ENCODE results near the gene MAF. TPM values are rescaled to one million over a fixed set of nuclear protein-coding genes. Genes with fewer than 3 reads are reported as not detected.

Gene MAF
- total and polyA plus RNA-seq, 9 of the 15 experiments (the other 6 are each of a cell fraction or from before 2014, with no cell fraction given), result 0.01 to 0.18 TPM; not detected in 7

DNA sequence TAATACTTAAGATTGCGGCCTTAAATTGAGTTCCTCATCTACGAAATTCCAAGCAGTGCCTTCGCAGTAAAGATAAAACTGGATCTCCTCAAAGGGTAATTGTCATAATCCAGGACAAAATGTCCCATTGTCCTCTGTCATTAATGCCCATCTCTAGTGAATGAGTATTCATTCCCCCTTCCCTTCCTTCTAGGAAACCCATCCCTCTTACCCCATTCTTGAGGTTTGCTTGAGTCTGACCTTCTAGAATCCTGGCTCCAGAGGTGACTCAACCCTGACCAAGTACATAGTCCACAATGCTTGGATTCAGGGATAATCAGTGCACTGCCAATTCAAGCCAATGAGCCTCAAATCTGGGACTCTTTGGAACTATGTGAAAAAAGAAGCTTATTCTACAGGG lies 47.0 kb upstream of the MAF start (continued):
- TF ChIP-seq, protein P1, sequence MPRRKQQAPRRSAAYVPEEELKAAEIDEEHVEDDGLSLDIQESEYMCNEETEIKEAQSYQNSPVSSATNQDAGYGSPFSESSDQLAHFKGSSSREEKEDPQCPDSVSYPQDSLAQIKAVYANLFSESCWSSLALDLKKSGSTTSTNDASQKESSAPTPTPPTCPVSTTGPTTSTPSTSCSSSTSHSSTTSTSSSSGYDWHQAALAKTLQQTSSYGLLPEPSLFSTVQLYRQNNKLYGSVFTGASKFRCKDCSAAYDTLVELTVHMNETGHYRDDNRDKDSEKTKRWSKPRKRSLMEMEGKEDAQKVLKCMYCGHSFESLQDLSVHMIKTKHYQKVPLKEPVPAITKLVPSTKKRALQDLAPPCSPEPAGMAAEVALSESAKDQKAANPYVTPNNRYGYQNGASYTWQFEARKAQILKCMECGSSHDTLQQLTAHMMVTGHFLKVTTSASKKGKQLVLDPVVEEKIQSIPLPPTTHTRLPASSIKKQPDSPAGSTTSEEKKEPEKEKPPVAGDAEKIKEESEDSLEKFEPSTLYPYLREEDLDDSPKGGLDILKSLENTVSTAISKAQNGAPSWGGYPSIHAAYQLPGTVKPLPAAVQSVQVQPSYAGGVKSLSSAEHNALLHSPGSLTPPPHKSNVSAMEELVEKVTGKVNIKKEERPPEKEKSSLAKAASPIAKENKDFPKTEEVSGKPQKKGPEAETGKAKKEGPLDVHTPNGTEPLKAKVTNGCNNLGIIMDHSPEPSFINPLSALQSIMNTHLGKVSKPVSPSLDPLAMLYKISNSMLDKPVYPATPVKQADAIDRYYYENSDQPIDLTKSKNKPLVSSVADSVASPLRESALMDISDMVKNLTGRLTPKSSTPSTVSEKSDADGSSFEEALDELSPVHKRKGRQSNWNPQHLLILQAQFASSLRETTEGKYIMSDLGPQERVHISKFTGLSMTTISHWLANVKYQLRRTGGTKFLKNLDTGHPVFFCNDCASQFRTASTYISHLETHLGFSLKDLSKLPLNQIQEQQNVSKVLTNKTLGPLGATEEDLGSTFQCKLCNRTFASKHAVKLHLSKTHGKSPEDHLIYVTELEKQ (CRISPR knock-in tag; IDR thresholded peaks at IDR 0.05), result no peak

DNA sequence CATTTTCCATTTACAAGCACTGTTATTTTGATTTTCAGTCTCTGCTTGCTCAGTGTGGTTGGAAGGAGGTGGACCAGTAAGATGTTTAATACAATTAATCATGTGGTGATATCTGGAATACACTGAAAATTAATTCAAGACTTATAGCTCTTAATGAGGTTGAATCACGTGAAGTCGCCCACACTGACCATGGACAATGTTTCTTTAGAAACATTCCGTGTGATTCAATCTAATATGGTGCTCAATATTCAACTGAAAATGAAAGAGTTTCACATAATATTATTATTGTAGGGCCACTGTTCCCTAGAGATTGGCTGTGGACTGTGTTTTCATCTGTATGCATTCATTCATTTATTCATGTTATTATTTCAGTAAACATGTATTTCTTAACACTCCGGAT lies 45.2 kb upstream of the MAF start:
- POLR2A ChIA-PET, result no interaction called here
- ATAC-seq (no peak), FAIRE-seq (no peak), DNase-seq (ENCODE audit: extremely low read depth in 1 of 4, low spot score in 3 of 4) (no peak)
- 3% methylated on average over 4 of the region's 4 CpGs for WGBS (ENCODE audit: insufficient coverage, low coverage, missing lambda C conversion rate)
- Histone ChIP-seq H3K4me2 (ENCODE audit: insufficient read depth, low read length) (no peak overlapping the region), H3K9ac (ENCODE audit: insufficient read depth in 1 of 2, low read depth in 2 of 2, low read length in 2 of 2) (no peak overlapping the region), H2AFZ (ENCODE audit: low read depth, low read length) (no peak overlapping the region), H3K36me3 (ENCODE audit: control insufficient read depth, insufficient read depth, low read length) (no peaks in the 10 kb centered on the region), H3K27ac (ENCODE audit: extremely low read depth, low read depth, low read length) (no peak overlapping the region), H3K4me3 (no peak overlapping the region), H4K20me1 (replicated peaks; ENCODE audit: control insufficient read depth, insufficient read depth, low read length) (no peaks in the 10 kb centered on the region), H3K4me1 (replicated peaks in 1 of 2; ENCODE audit: control insufficient read depth in 2 of 2, insufficient read depth in 2 of 2, low read length in 2 of 2) (no peaks in the 10 kb centered on the region), H3K79me2 (ENCODE audit: control insufficient read depth, insufficient read depth, low read length) (no peaks in the 10 kb centered on the region), H3K27me3 (ENCODE audit: control insufficient read depth in 2 of 2, insufficient read depth in 2 of 2, low read length in 2 of 2) (peaks cover 10 to 17% of the 10 kb centered on the region in 2 experiments; a peak in 4 of 5 replicates), H3K9me1 (ENCODE audit: control insufficient read depth, insufficient read depth, low read length) (no peaks in the 10 kb centered on the region), H3K9me3 (replicated peaks; ENCODE audit: control insufficient read depth, insufficient read depth, low read depth, low read length) (no peaks in the 10 kb centered on the region)
- no TSS peak for BruUV-seq (replicated peaks)
- CTCF ChIA-PET (ENCODE audit: low intra/inter-chr PET ratio), result no interaction called here
- intact Hi-C loops (cut with micrococcal nuclease), result no loop called here
- in situ Hi-C loops (cut with MboI), result no loop called here
- no peak for TF ChIP-seq ARHGAP35 (IDR thresholded peaks at IDR 0.05; ENCODE audit: partially characterized antibody)
- no peak for TF ChIP-seq LCOR (CRISPR knock-in tag; IDR thresholded peaks at IDR 0.05)
- no peak for TF ChIP-seq FUS (optimal IDR thresholded peaks at IDR 0.05; ENCODE audit: low read depth, low read length)
- TF ChIP-seq ERF (CRISPR knock-in tag; IDR thresholded peaks at IDR 0.05), result no peak
- TF ChIP-seq FOXA3 (CRISPR knock-in tag; conservative IDR thresholded peaks at IDR 0.05 in 1 of 2, IDR thresholded peaks at IDR 0.05 in 1 of 2), result no peak
- no peak for TF ChIP-seq TRIM24 (IDR thresholded peaks at IDR 0.05)
- no peak for TF ChIP-seq CCNT2 (IDR thresholded peaks at IDR 0.05; ENCODE audit: borderline replicate concordance, extremely low read depth, insufficient read length, low read depth, low read length)
- no peak for TF ChIP-seq PKNOX1 (IDR thresholded peaks at IDR 0.05)
- TF ChIP-seq ESRRB (CRISPR knock-in tag; IDR thresholded peaks at IDR 0.05; ENCODE audit: borderline replicate concordance), result no peak
- TF ChIP-seq, protein P2, sequence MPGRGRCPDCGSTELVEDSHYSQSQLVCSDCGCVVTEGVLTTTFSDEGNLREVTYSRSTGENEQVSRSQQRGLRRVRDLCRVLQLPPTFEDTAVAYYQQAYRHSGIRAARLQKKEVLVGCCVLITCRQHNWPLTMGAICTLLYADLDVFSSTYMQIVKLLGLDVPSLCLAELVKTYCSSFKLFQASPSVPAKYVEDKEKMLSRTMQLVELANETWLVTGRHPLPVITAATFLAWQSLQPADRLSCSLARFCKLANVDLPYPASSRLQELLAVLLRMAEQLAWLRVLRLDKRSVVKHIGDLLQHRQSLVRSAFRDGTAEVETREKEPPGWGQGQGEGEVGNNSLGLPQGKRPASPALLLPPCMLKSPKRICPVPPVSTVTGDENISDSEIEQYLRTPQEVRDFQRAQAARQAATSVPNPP (IDR thresholded peaks at IDR 0.05; ENCODE audit: borderline replicate concordance, insufficient read depth, insufficient read length), result no peak
- no peak for TF ChIP-seq GTF2F1 (IDR thresholded peaks at IDR 0.05; ENCODE audit: low read depth, low read length)
- TF ChIP-seq MCM5 (IDR thresholded peaks at IDR 0.05; ENCODE audit: low read depth), result no peak
- no peak for TF ChIP-seq MTA2 (IDR thresholded peaks at IDR 0.05; ENCODE audit: low read depth)
